GM12891 (cell line): ENCODE data around the gene GRM7.
A peak's percentile ranks its signal among the peaks of the same experiment; 100 is the strongest.

Experiments used
- POLR2A ChIP-seq: IDR thresholded peaks from 2 replicates; pipeline ENCODE4 v1.6.1; 2011; ENCODE audit warnings: low read depth, low read length, control low read depth
- SPI1 ChIP-seq: IDR thresholded peaks from 2 replicates; pipeline ENCODE4 v1.6.1; 2011; ENCODE audit warnings: low read depth, low read length, control low read depth
- TAF1 ChIP-seq: IDR thresholded peaks from 2 replicates; pipeline ENCODE4 v1.6.1; 2011; ENCODE audit warnings: low read depth, low read length, control low read depth

- TF ChIP-seq TAF1, result no peak
- peak; percentile 33; the same call in 1 of the 2 replicates for TF ChIP-seq SPI1
- no peak for TF ChIP-seq POLR2A
These were observed 454.1 kb downstream of the GRM7 start for GRCh38 chr3:7315037-7315436.
